SK-N-SH treated with all-trans-retinoic acid at 6 μM for 48 hours (cell line): ENCODE results near the gene CHIC2.

ENCODE experiments used
- ATAC-seq: fragments of 200-7000 bp; cut with Tn5 transposase; 3 replicates; pipeline ENCODE4 v1.9.1; 2020; ENCODE audit warnings: mild to moderate bottlenecking, moderate library complexity
- ARNTL ChIP-seq: fragments of 450-650 bp; formaldehyde crosslinking; IDR thresholded peaks from 2 replicates; pipeline ENCODE4 v1.5.0; 2020; ENCODE audit warnings: low read depth, mild to moderate bottlenecking, moderate library complexity, borderline replicate concordance
- CSRNP3 ChIP-seq: fragments of 250-450 bp; sonication (Bioruptor Pico); IDR thresholded peaks from 2 replicates; pipeline ENCODE4 v1.5.1; 2021; ENCODE audit warnings: mild to moderate bottlenecking, moderate library complexity
- GLIS3 ChIP-seq: fragments of 250-450 bp; sonication (Bioruptor Pico); IDR thresholded peaks from 2 replicates; pipeline ENCODE4 v1.5.0; 2020; ENCODE audit warnings: mild to moderate bottlenecking, moderate library complexity
- ISL1 ChIP-seq: fragments of 250-450 bp; sonication (Bioruptor Pico); IDR thresholded peaks from 2 replicates; pipeline ENCODE4 v2.1.2; 2022; ENCODE audit warnings: mild to moderate bottlenecking, moderate library complexity
- OSR1 ChIP-seq: fragments of 250-450 bp; sonication (Bioruptor Pico); IDR thresholded peaks from 2 replicates; pipeline ENCODE4 v1.8.0; 2022; ENCODE audit warnings: moderate library complexity, mild to moderate bottlenecking, inconsistent platforms
- POU6F1 ChIP-seq: fragments of 250-450 bp; sonication (Bioruptor Pico); IDR thresholded peaks from 2 replicates; pipeline ENCODE4 v1.8.0; 2021; ENCODE audit warnings: low read depth, mild to moderate bottlenecking, moderate library complexity, borderline replicate concordance
- PPARA ChIP-seq: fragments of 250-450 bp; sonication (Bioruptor Pico); IDR thresholded peaks from 2 replicates; pipeline ENCODE4 v1.5.0; 2020; ENCODE audit warnings: mild to moderate bottlenecking, borderline replicate concordance
- RARB ChIP-seq: fragments of 250-450 bp; sonication (Bioruptor Pico); IDR thresholded peaks from 2 replicates; pipeline ENCODE4 v1.8.0; 2021; ENCODE audit warnings: mild to moderate bottlenecking, moderate library complexity
- SNAI2 ChIP-seq: fragments of 250-450 bp; sonication (Bioruptor Pico); IDR thresholded peaks from 2 replicates; pipeline ENCODE4 v1.5.0; 2020; ENCODE audit warnings: mild to moderate bottlenecking, moderate library complexity
- TCF4 ChIP-seq: fragments of 250-450 bp; sonication (Bioruptor Pico); IDR thresholded peaks from 2 replicates; pipeline ENCODE4 v1.8.0; 2021; ENCODE audit warnings: mild to moderate bottlenecking, moderate library complexity, borderline replicate concordance
- TOX ChIP-seq: fragments of 250-450 bp; sonication (Bioruptor Pico); IDR thresholded peaks from 2 replicates; pipeline ENCODE4 v1.8.0; 2021; ENCODE audit warnings: mild to moderate bottlenecking, moderate library complexity, borderline replicate concordance
- TSHZ2 ChIP-seq: fragments of 250-450 bp; sonication (Bioruptor Pico); IDR thresholded peaks from 2 replicates; pipeline ENCODE4 v1.5.0; 2020; ENCODE audit warnings: mild to moderate bottlenecking, moderate library complexity
- ZC3H10 ChIP-seq: fragments of 250-450 bp; sonication (Bioruptor Pico); IDR thresholded peaks from 2 replicates; pipeline ENCODE4 v1.5.1; 2021; ENCODE audit warnings: mild to moderate bottlenecking, moderate library complexity
- ZFP3 ChIP-seq: fragments of 250-450 bp; sonication (Bioruptor Pico); IDR thresholded peaks from 2 replicates; pipeline ENCODE4 v1.5.0; 2020; ENCODE audit warnings: mild to moderate bottlenecking, moderate library complexity
- ZFP30 ChIP-seq: fragments of 450-650 bp; formaldehyde crosslinking; IDR thresholded peaks from 2 replicates; pipeline ENCODE4 v1.5.0; 2022; ENCODE audit warnings: mild to moderate bottlenecking, moderate library complexity
- ZNF565 ChIP-seq: fragments of 450-650 bp; formaldehyde crosslinking; conservative IDR thresholded peaks from 2 replicates; pipeline ENCODE4 v1.5.0; 2020; ENCODE audit warnings: low read depth, mild to moderate bottlenecking, moderate library complexity
- ZNF70 ChIP-seq: fragments of 450-650 bp; formaldehyde crosslinking; IDR thresholded peaks from 2 replicates; pipeline ENCODE4 v1.5.0; 2020; ENCODE audit warnings: mild to moderate bottlenecking, moderate library complexity
- ZNF8 ChIP-seq: fragments of 450-650 bp; formaldehyde crosslinking; IDR thresholded peaks from 2 replicates; pipeline ENCODE4 v1.5.0; 2020; ENCODE audit warnings: mild to moderate bottlenecking, moderate library complexity
- TF ChIP-seq, protein P1 (sequence below): fragments of 250-450 bp; sonication (Bioruptor Pico); IDR thresholded peaks from 2 replicates; pipeline ENCODE4 v1.5.1; 2020; ENCODE audit warnings: low read depth, mild to moderate bottlenecking, moderate library complexity

The CHIC2 gene

DNA sequence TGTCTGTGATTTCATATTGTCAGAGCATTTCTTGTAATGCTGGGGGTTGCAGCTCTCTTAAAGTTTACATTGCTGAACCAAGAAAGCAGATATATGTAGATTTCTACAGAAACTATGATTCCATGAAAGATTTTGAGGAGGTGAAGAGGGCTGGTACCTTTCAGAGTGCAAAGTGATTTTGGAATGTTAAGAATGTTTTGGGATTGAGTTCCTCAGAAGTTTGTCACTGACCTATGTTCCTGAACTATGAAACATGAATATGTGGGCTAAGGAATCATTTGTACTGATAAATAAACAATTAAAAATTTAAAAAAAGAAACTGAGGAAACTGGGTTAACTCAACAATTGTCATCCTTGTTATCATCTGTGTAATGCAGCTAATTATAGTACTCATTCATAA, 12.3 kb upstream of the CHIC2 start:
- TF ChIP-seq RARB (CRISPR knock-in tag) (no peak), ZNF565 (no peak), TOX (CRISPR knock-in tag) (no peak), CSRNP3 (no peak), SNAI2 (no peak), ARNTL (CRISPR knock-in tag) (no peak), GLIS3 (CRISPR knock-in tag) (no peak), ZFP30 (no peak), TCF4 (CRISPR knock-in tag) (no peak)
- TF ChIP-seq, protein P1, sequence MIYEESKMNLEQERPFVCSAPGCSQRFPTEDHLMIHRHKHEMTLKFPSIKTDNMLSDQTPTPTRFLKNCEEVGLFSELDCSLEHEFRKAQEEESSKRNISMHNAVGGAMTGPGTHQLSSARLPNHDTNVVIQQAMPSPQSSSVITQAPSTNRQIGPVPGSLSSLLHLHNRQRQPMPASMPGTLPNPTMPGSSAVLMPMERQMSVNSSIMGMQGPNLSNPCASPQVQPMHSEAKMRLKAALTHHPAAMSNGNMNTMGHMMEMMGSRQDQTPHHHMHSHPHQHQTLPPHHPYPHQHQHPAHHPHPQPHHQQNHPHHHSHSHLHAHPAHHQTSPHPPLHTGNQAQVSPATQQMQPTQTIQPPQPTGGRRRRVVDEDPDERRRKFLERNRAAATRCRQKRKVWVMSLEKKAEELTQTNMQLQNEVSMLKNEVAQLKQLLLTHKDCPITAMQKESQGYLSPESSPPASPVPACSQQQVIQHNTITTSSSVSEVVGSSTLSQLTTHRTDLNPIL: no peak
- peak; percentile 57; the same call in 2 of the 3 replicates for ATAC-seq

GRCh38 chr4:54074381-54074780, 10.0 kb upstream of the CHIC2 start:
- no peak for TF ChIP-seq TCF4 (CRISPR knock-in tag)
- no peak for TF ChIP-seq OSR1
- TF ChIP-seq TOX (CRISPR knock-in tag): no peak
- TF ChIP-seq ZFP3 (CRISPR knock-in tag): no peak
- TF ChIP-seq ZNF565: no peak
- no peak for TF ChIP-seq POU6F1
- no peak for TF ChIP-seq ZNF70 (CRISPR knock-in tag)
- TF ChIP-seq, protein P1: no peak
- TF ChIP-seq PPARA: no peak
- TF ChIP-seq RARB (CRISPR knock-in tag): no peak

DNA sequence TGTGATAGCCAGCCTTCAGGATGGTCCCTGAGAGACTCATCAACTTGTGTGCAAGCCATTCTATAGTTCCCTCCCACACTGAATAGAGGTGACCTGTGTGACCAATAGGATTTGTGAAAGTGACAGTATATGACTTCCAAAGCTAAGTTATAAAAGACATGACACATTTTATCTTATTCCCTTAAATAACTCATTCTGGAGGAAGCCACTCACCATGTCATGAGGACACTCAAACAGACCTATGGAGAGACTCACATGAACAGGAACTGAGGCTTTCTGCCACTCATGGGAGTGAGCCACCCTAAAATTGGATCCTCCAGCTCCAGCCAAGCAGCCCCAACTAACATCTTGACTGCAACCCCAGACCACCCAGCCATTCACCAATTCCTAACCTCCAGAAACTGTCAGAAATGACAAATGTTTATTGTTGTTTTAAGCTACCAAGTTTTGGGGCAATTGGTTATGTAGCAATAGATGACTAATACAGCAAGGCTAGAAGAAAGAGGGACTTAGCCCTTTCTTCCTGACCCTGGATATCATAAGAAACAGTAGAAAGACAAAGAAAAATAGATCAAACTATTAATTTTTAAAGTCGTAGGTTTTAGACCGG, 9.0 kb upstream of the CHIC2 start:
- ATAC-seq: no peak
- no peak for TF ChIP-seq GLIS3 (CRISPR knock-in tag)
- no peak for TF ChIP-seq ARNTL (CRISPR knock-in tag)
- TF ChIP-seq ZFP3 (CRISPR knock-in tag): no peak
- TF ChIP-seq ZC3H10 (CRISPR knock-in tag): no peak
- TF ChIP-seq ISL1 (CRISPR knock-in tag): no peak
- TF ChIP-seq PPARA: no peak
- TF ChIP-seq ZNF8 (CRISPR knock-in tag): no peak

More at GRCh38 chr4:54074381-54074780, 10.0 kb upstream of the CHIC2 start:
- no peak for ATAC-seq

- TF ChIP-seq SNAI2: no peak
- TF ChIP-seq POU6F1: no peak
- TF ChIP-seq TCF4 (CRISPR knock-in tag): no peak
- TF ChIP-seq ZNF70 (CRISPR knock-in tag): no peak
- no peak for TF ChIP-seq ZNF565
- no peak for TF ChIP-seq ISL1 (CRISPR knock-in tag)
- TF ChIP-seq, protein P1: no peak
- no peak for TF ChIP-seq ARNTL (CRISPR knock-in tag)
- TF ChIP-seq ZFP30: no peak
- no peak for TF ChIP-seq TSHZ2
- no peak for TF ChIP-seq OSR1
- ATAC-seq: peak; percentile 19; the same call in 2 of the 3 replicates
These were observed 2.8 kb upstream of the CHIC2 start for GRCh38 chr4:54067166-54067565.
